ENCODE measurements around the gene ENO1. TPM values are rescaled to one million over a fixed set of nuclear protein-coding genes. Genes with fewer than 3 reads are reported as not detected.

The ENO1 gene
- total and polyA plus RNA-seq, 2 of the 4 experiments (the other 2 are of a cell fraction): 2,125 to 3,643 TPM

GRCh38 chr1:8910331-8910730 is 31.8 kb upstream of the ENO1 start:
- no peak overlapping the region for H3K27ac ChIP-seq (ENCODE audit: insufficient read depth, low read length)
- H2AK5ac ChIP-seq (ENCODE audit: low read depth, low read length): no peak overlapping the region
- H3K4me3 ChIP-seq (ENCODE audit: insufficient read depth, low read depth, low read length): no peak overlapping the region
- no peak for TF ChIP-seq CEBPB (IDR thresholded peaks at IDR 0.05; ENCODE audit: low read depth, low read length)
- no peak for TF ChIP-seq BHLHE40 (IDR thresholded peaks at IDR 0.05; ENCODE audit: low read depth, low read length)
- TF ChIP-seq CTCF (conservative IDR thresholded peaks at IDR 0.05; ENCODE audit: low read depth, low read length): no peak
- TF ChIP-seq RFX5 (IDR thresholded peaks at IDR 0.05; ENCODE audit: low read depth, low read length): no peak
- TF ChIP-seq NFE2L2 (IDR thresholded peaks at IDR 0.05; ENCODE audit: low read depth, low read length): no peak
- no peak for TF ChIP-seq RAD21 (IDR thresholded peaks at IDR 0.05; ENCODE audit: low read length)
- TF ChIP-seq MXI1 (IDR thresholded peaks at IDR 0.05; ENCODE audit: borderline replicate concordance, low read depth, low read length): no peak
- TF ChIP-seq POLR2A (IDR thresholded peaks at IDR 0.05; ENCODE audit: low read depth, low read length): no peak
- TF ChIP-seq CHD1 (IDR thresholded peaks at IDR 0.05; ENCODE audit: low read depth, low read length): no peak
- no peak for TF ChIP-seq MAZ (IDR thresholded peaks at IDR 0.05; ENCODE audit: borderline replicate concordance, low read depth, low read length)
- TF ChIP-seq USF2 (IDR thresholded peaks at IDR 0.05; ENCODE audit: low read depth, low read length): no peak
- TF ChIP-seq FOS (IDR thresholded peaks at IDR 0.05; ENCODE audit: low read depth, low read length): no peak
- TF ChIP-seq MAFK (IDR thresholded peaks at IDR 0.05; ENCODE audit: low read depth, low read length): no peak
- CTCF ChIA-PET: no interaction called here
- no peak overlapping the region for H2BK15ac ChIP-seq (ENCODE audit: low read depth, low read length)
- POLR2A ChIA-PET (ENCODE audit: unreplicated experiment): no interaction called here
- H3K18ac ChIP-seq (ENCODE audit: low read depth, low read length): no peak overlapping the region
- ATAC-seq (ENCODE audit: low read depth) (no peak), DNase-seq (no peak)
- no peak overlapping the region for H4K91ac ChIP-seq (ENCODE audit: insufficient read depth, low read depth, low read length)
- no peak overlapping the region for H2AK9ac ChIP-seq (replicated peaks; ENCODE audit: low read depth, low read length, poor library complexity)
- no peak overlapping the region for H4K8ac ChIP-seq (ENCODE audit: low read depth in 2 of 2, low read length in 2 of 2)
- H2AFZ ChIP-seq (replicated peaks; ENCODE audit: low read length, poor library complexity): no peak overlapping the region
- intact Hi-C loops (cut with micrococcal nuclease) (no loop called here), in situ Hi-C loops (cut with MboI; ENCODE audit: low sequenced_read_pairs) (loop anchor here (25.0 kb wide), 1 partner anchor 577 kb away; no protein-coding TSS in a partner anchor), dilution Hi-C loops (cut with HindIII; ENCODE audit: low sequenced_read_pairs, unreplicated experiment) (no loop called here)
- no peaks in the 10 kb centered on the region for H3K9me1 ChIP-seq (ENCODE audit: insufficient read depth, low read length)
- H3K14ac ChIP-seq (replicated peaks; ENCODE audit: low read depth, low read length): no peak overlapping the region
- no peak overlapping the region for H3K23ac ChIP-seq (ENCODE audit: low read depth, low read length)
- no peak overlapping the region for H2BK20ac ChIP-seq (ENCODE audit: low read depth, low read length)
- no peaks in the 10 kb centered on the region for H3K79me1 ChIP-seq (ENCODE audit: low read depth in 1 of 2, low read length in 2 of 2)
- no peaks in the 10 kb centered on the region; the same call in 1 of the 2 replicates for H3K4me1 ChIP-seq (ENCODE audit: control insufficient read depth, insufficient read depth, low read length)
- no peak overlapping the region for H4K5ac ChIP-seq (ENCODE audit: low read depth, low read length)
- no peak overlapping the region for H3K4me2 ChIP-seq (ENCODE audit: low read depth, low read length)
- no peak overlapping the region for H3K4ac ChIP-seq (ENCODE audit: low read depth, low read length)
- BruUV-seq (replicated peaks): no TSS peak
- H2BK5ac ChIP-seq (ENCODE audit: low read depth, low read length, poor library complexity, severe bottlenecking): no peak overlapping the region
- H3K9ac ChIP-seq (ENCODE audit: low read depth, low read length): no peak overlapping the region
- no peaks in the 10 kb centered on the region for H3K36me3 ChIP-seq (ENCODE audit: control insufficient read depth, insufficient read depth, low read length)
- H2BK120ac ChIP-seq (ENCODE audit: low read depth, low read length): no peak overlapping the region
- H3K56ac ChIP-seq (ENCODE audit: extremely low read depth, insufficient read depth, low read length): no peak overlapping the region
- peaks cover 4% of the 10 kb centered on the region for H3K9me3 ChIP-seq (ENCODE audit: control insufficient read depth, insufficient read depth, low read length)
- H3K27me3 ChIP-seq (ENCODE audit: control insufficient read depth, insufficient read depth, low read length): peaks cover 2% of the 10 kb centered on the region; the same call in 1 of the 2 replicates
- no peaks in the 10 kb centered on the region for H4K20me1 ChIP-seq (ENCODE audit: insufficient read depth, low read length)
- no CpG with 5 or more reads among the region's 3 CpGs for WGBS, 2 experiments (ENCODE audit: extremely low coverage in 2 of 2, insufficient read length in 1 of 2)
